Stimulated activated CD8-positive, alpha-beta memory T cell treated with anti-CD3 and anti-CD28 coated beads, Interleukin-12 subunit alpha, Interleukin-12 subunit beta, amount 100 ng/mL, for 1 hour (primary cell): ENCODE measurements around the gene FAM9A.

Source experiments
- DNase-seq: peaks from one replicate; pipeline ENCODE4 v3.0.0-alpha.2; 2020; ENCODE audit warnings: low read depth

Gene FAM9A

GRCh38 chrX:8801041-8801599 is at the start of gene FAM9A:
Gene FAM9A, minus strand, starts transcription at chrX:8801383. Its CDS starts 1,212 bp downstream, at chrX:8800171.
- DNase-seq = no peak

GRCh38 chrX:8850478-8850877 is 49.3 kb upstream of the FAM9A start:
- no peak for DNase-seq

- no peak for DNase-seq
Observed at GRCh38 chrX:8849945-8850344, 48.8 kb upstream of the FAM9A start.

GRCh38 chrX:8849458-8849857 is 48.3 kb upstream of the FAM9A start:
- no peak for DNase-seq

GRCh38 chrX:8848911-8849310 is 47.7 kb upstream of the FAM9A start:
- DNase-seq = no peak

- no peak for DNase-seq
Observed at GRCh38 chrX:8848441-8848840, 47.3 kb upstream of the FAM9A start.

GRCh38 chrX:8847360-8847759 is 46.2 kb upstream of the FAM9A start:
- DNase-seq = no peak

GRCh38 chrX:8846266-8846665 is 45.1 kb upstream of the FAM9A start:
- no peak for DNase-seq

- no peak for DNase-seq
Observed at GRCh38 chrX:8845469-8845868, 44.3 kb upstream of the FAM9A start.

GRCh38 chrX:8845060-8845459 is 43.9 kb upstream of the FAM9A start:
- no peak for DNase-seq

GRCh38 chrX:8844157-8844556 is 43.0 kb upstream of the FAM9A start:
- no peak for DNase-seq

- no peak for DNase-seq
Observed at GRCh38 chrX:8841911-8842310, 40.7 kb upstream of the FAM9A start.

- no peak for DNase-seq
Observed at GRCh38 chrX:8834392-8834791, 33.2 kb upstream of the FAM9A start.

- DNase-seq = no peak
Observed at GRCh38 chrX:8832582-8833378, 31.6 kb upstream of the FAM9A start.

- no peak for DNase-seq
Observed at GRCh38 chrX:8823698-8824097, 22.5 kb upstream of the FAM9A start.

GRCh38 chrX:8822002-8822401 is 20.8 kb upstream of the FAM9A start:
- DNase-seq = no peak

- DNase-seq = no peak
Observed at GRCh38 chrX:8820910-8821527, 19.8 kb upstream of the FAM9A start.

GRCh38 chrX:8815460-8816065 is 14.4 kb upstream of the FAM9A start:
- no peak for DNase-seq

- DNase-seq = no peak
Observed at GRCh38 chrX:8813036-8813435, 11.9 kb upstream of the FAM9A start.

GRCh38 chrX:8811611-8812010 is 10.4 kb upstream of the FAM9A start:
- DNase-seq = no peak

- no peak for DNase-seq
Observed at GRCh38 chrX:8808661-8809060, 7.5 kb upstream of the FAM9A start.

GRCh38 chrX:8805974-8806373 is 4.8 kb upstream of the FAM9A start:
- DNase-seq = no peak

- DNase-seq = no peak
Observed at GRCh38 chrX:8805046-8805445, 3.9 kb upstream of the FAM9A start.
